Stomach (tissue), 19 donors: ENCODE data around the gene CDH2. TPM values are rescaled to one million over a fixed set of nuclear protein-coding genes. Genes with fewer than 3 reads are reported as not detected.

Experiments used
- DNase-seq, 2 donors: peaks; one replicate each; pipeline versions ENCODE4 v3.0.0 to v3.0.0-alpha.2; 2013 to 2019
- H3K27ac ChIP-seq, 5 donors: fragments of 200-600 bp in 4 of 5; sonication (generic) in 4 of 5; one replicate each; pipeline ENCODE4 v1.5.1; 2013 to 2019; ENCODE audit warnings: mild to moderate bottlenecking in 1 of 5, moderate library complexity in 1 of 5
- H3K27me3 ChIP-seq, 3 donors: fragments of 200-600 bp; sonication (generic); one replicate each; pipeline ENCODE4 v1.5.1; 2017 to 2019; ENCODE audit warnings: mixed run types in 1 of 3
- H3K36me3 ChIP-seq, 4 donors: fragments of 200-600 bp; sonication (generic); 1 replicate in 3 of 4; 2 replicates in 1 of 4; pipeline ENCODE4 v1.5.1; 2016 to 2019
- H3K4me1 ChIP-seq, 4 donors: fragments of 200-600 bp; sonication (generic); one replicate each; pipeline ENCODE4 v1.5.1; 2016 to 2019
- H3K4me3 ChIP-seq, 4 donors: fragments of 200-600 bp; sonication (generic) in 3 of 4; one replicate each; pipeline ENCODE4 v1.5.1; 2016 to 2019; ENCODE audit warnings: mild to moderate bottlenecking in 1 of 4
- H3K9me3 ChIP-seq, 4 donors: fragments of 200-600 bp; sonication (generic); one replicate each; pipeline ENCODE4 v1.5.1; 2016 to 2019
- CTCF ChIP-seq, 7 experiments: fragments of 450-650 bp in 4 of 7; fragments of 200-600 bp in 3 of 7; sonication (generic) in 3 of 7; IDR thresholded peaks; one replicate each; pipeline ENCODE4 v1.5.1; 2016 to 2019; ENCODE audit warnings: antibody characterized with exemption in 7 of 7, control low read depth in 2 of 7, mild to moderate bottlenecking in 1 of 7
- EP300 ChIP-seq: sonication (generic); formaldehyde crosslinking; IDR thresholded peaks from one replicate; pipeline ENCODE4 v1.6.1; 2017; ENCODE audit warnings: antibody characterized with exemption
- POLR2A ChIP-seq, 4 donors: fragments of 450-650 bp; IDR thresholded peaks; one replicate each; pipeline ENCODE4 v1.6.1; 2016; ENCODE audit warnings: antibody characterized with exemption in 4 of 4, control low read depth in 2 of 4, mild to moderate bottlenecking in 1 of 4, moderate library complexity in 1 of 4
- POLR2AphosphoS5 ChIP-seq, 3 donors: sonication (generic); formaldehyde crosslinking; IDR thresholded peaks; one replicate each; pipeline ENCODE4 v1.6.1; 2016; ENCODE audit warnings: antibody characterized with exemption in 3 of 3
- WGBS, 5 donors: extraction: QIAGEN DNeasy Blood & Tissue Kit in 3 of 5; methylation state at CpG; one replicate each; pipeline versions ENCODE4 v1.1.5 to v1.1.7; 2013 to 2018; 5-methylcytosine and 5-hydroxymethylcytosine counted together
- intact Hi-C: fragments of 100-400 bp; cut with DNase I; formaldehyde crosslinking; loops from one replicate; pipeline ENCODE4 v1.15.1; 2023; ENCODE audit warnings: low total_unique reads
- long read RNA-seq, 10 donors: transcript quantifications; one replicate each; lab custom pipeline, GENCODE V29; 2026
- polyA plus RNA-seq, 3 donors: library from polyadenylated mRNA; stranded (reverse); fragments of 200-250 nt; gene quantifications; one replicate each; pipeline ENCODE4 v1.2.3, GENCODE V29; 2013
- total RNA-seq, 5 donors: library from RNA; depleted of rRNA; stranded (reverse); fragments of >200 nt; gene quantifications; one replicate each; pipeline versions ENCODE4 v1.1.0 to v1.2.3, GENCODE V29; 2014 to 2016
- donor health status: healthy with polysubstance abuse.
- donor health status: Bipolar disorder and iron deficiency.
- donor health status: healthy.

CDH2 gene
- total RNA-seq: 10 to 100 TPM in 2 of 5 donors, 1 to 10 TPM in 2, under 1 TPM in 1; 0.58 to 21.9 (median 9.2) TPM
- 1 to 10 TPM; 1.3 to 3.7 (median 1.5) TPM for polyA plus RNA-seq
- long read RNA-seq, donor 1, full-length matches to known transcripts: 1 of 1 reads
- long read RNA-seq, donor 1, partial matches to known transcripts: 0 of 1 reads
- long read RNA-seq, donor 1, other reads (novel, unspliced or antisense): 0 of 1 reads
- long read RNA-seq, donor 2, full-length matches to known transcripts: 1 of 1 reads
- long read RNA-seq, donor 2, partial matches to known transcripts: 0 of 1 reads
- long read RNA-seq, donor 2, other reads (novel, unspliced or antisense): 0 of 1 reads
- long read RNA-seq, donor 3: 0 reads
- long read RNA-seq, donor 4, full-length matches to known transcripts: 1 of 1 reads
- long read RNA-seq, donor 4, partial matches to known transcripts: 0 of 1 reads
- long read RNA-seq, donor 4, other reads (novel, unspliced or antisense): 0 of 1 reads
- long read RNA-seq, donor 5: 0 reads
- long read RNA-seq, donor 6, full-length matches to known transcripts: 1 of 1 reads
- long read RNA-seq, donor 6, partial matches to known transcripts: 0 of 1 reads
- long read RNA-seq, donor 6, other reads (novel, unspliced or antisense): 0 of 1 reads
- long read RNA-seq, donor 7: 0 reads
- long read RNA-seq, donor 8: 0 reads
- long read RNA-seq, donor 9: 0 reads
- long read RNA-seq, donor 10: 0 reads

- DNase-seq: peak; percentile 51 to 88
- intact Hi-C loops: no loop called here
- H3K27ac ChIP-seq: peak within 1 kb of the TSS; percentile 52 to 90 (median 71)
- WGBS, 5 donors: 0 to 2% (median 1%) methylated on average over 26 to 105 of the region's 105 CpGs
- H3K36me3 ChIP-seq: no peaks in the 10 kb centered on the region
- H3K4me3 ChIP-seq: peak within 1 kb of the TSS; percentile 60 to 82 (median 71)
- H3K27me3 ChIP-seq: peaks cover 0 to 66% (median 34%) of the 10 kb centered on the region in 3 donors
- peaks cover 12 to 36% (median 30%) of the 10 kb centered on the region in 4 donors for H3K4me1 ChIP-seq
- H3K9me3 ChIP-seq: no peaks in the 10 kb centered on the region
- no peak for TF ChIP-seq CTCF (IDR thresholded peaks at IDR 0.05)
- TF ChIP-seq POLR2AphosphoS5 (IDR thresholded peaks at IDR 0.05): no peak
- no peak for TF ChIP-seq EP300
- TF ChIP-seq POLR2A (IDR thresholded peaks at IDR 0.05): no peak
These were observed at the start of gene CDH2 for GRCh38 chr18:28176948-28177827. CDH2 (minus strand) TSS chr18:28177130; CDS start chr18:28177022, 108 bp downstream.

DNA sequence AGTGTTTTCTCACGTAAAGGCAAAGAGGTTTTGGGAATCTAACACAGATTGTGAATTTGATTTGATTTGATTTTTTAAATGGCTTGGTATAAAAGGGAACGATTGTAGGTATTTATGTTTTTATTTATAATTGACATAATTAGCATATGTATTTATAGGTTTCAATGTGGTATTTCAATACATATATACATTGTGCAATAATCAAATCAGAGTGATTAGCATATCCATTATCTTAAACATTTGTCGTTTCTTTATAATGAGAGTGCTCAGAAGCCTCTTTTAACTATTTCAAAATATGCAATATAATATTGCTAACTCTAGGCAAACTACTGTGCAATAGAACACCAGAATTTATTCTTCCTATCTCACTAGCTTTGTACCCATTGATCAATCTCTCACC lies 35.1 kb upstream of the CDH2 start:
- Histone ChIP-seq H3K9me3 (no peaks in the 10 kb centered on the region), H3K36me3 (no peaks in the 10 kb centered on the region), H3K27me3 (no peaks in the 10 kb centered on the region), H3K4me1 (no peaks in the 10 kb centered on the region), H3K4me3 (no peak overlapping the region), H3K27ac (no peak overlapping the region)
- no peak for DNase-seq
- intact Hi-C loops: no loop called here
- 79 to 91% (median 85%) methylated on average over 3 of the region's 3 CpGs for WGBS, 5 donors
- TF ChIP-seq POLR2A (IDR thresholded peaks at IDR 0.05): no peak
- TF ChIP-seq CTCF (IDR thresholded peaks at IDR 0.05): no peak
- no peak for TF ChIP-seq POLR2AphosphoS5 (IDR thresholded peaks at IDR 0.05)

- no peak overlapping the region for H3K4me3 ChIP-seq
- TF ChIP-seq EP300 (no peak), CTCF (IDR thresholded peaks at IDR 0.05) (no peak), POLR2AphosphoS5 (IDR thresholded peaks at IDR 0.05) (no peak), POLR2A (IDR thresholded peaks at IDR 0.05) (no peak)
- DNase-seq: no peak
- no peaks in the 10 kb centered on the region for H3K4me1 ChIP-seq
- H3K27me3 ChIP-seq: no peaks in the 10 kb centered on the region
- WGBS, 5 donors: 71 to 82% (median 78%) methylated on average over 11 of the region's 11 CpGs
- H3K9me3 ChIP-seq: no peaks in the 10 kb centered on the region
- intact Hi-C loops: no loop called here
- H3K36me3 ChIP-seq: no peaks in the 10 kb centered on the region
- no peak overlapping the region for H3K27ac ChIP-seq
These were observed 31.9 kb upstream of the CDH2 start for GRCh38 chr18:28208712-28209265.

- Histone ChIP-seq H3K36me3 (no peaks in the 10 kb centered on the region), H3K27ac (no peak overlapping the region), H3K9me3 (no peaks in the 10 kb centered on the region), H3K4me1 (no peaks in the 10 kb centered on the region), H3K4me3 (no peak overlapping the region), H3K27me3 (no peaks in the 10 kb centered on the region)
- WGBS, 5 donors: 71 to 84% (median 79%) methylated on average over 1 of the region's 1 CpG
- intact Hi-C loops: no loop called here
- no peak for DNase-seq
- TF ChIP-seq CTCF (IDR thresholded peaks at IDR 0.05) (no peak), EP300 (no peak), POLR2A (IDR thresholded peaks at IDR 0.05) (no peak), POLR2AphosphoS5 (IDR thresholded peaks at IDR 0.05) (no peak)
These were observed 31.3 kb upstream of the CDH2 start for GRCh38 chr18:28208268-28208667.
